A673 (cell line): ENCODE data around the gene PRR7.

Experiments
- EZH2 ChIP-seq: fragments of 200-600 bp; sonication (generic); IDR thresholded peaks from 2 replicates; pipeline ENCODE4 v1.6.1; 2017; ENCODE audit warnings: borderline replicate concordance, low read depth, mild to moderate bottlenecking, mixed read lengths, antibody characterized with exemption, low read length; ENCODE audit not compliant: poor library complexity, severe bottlenecking
- TF ChIP-seq, protein P1 (sequence below): fragments of 300-800, 200-600 bp; sonication (generic); conservative IDR thresholded peaks from 2 replicates; pipeline ENCODE4 v1.5.1; 2017; ENCODE audit warnings: low read depth, mild to moderate bottlenecking, antibody characterized with exemption, low read length, moderate library complexity, mixed read lengths

DNA sequence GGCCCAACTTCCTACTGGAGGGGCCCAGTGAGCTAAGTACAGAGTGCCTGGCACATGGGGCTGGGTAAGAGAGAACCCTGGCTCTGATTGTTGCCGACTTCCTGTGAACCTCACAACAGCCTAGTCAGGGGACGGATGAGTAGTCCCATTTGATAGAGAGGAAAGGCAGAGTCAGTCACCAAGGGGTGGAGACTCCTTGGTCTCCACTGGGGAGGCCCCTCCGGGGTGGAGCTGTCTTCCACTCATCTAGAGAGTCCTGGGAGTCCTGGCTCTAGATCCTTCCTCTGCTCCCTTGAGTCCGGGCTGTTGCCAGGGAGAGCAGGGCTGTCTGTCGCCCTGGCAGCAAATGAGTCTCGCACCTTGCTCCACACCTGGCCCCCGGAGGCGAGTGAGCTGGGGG, 12.2 kb upstream of the PRR7 start:
- TF ChIP-seq, protein P1, sequence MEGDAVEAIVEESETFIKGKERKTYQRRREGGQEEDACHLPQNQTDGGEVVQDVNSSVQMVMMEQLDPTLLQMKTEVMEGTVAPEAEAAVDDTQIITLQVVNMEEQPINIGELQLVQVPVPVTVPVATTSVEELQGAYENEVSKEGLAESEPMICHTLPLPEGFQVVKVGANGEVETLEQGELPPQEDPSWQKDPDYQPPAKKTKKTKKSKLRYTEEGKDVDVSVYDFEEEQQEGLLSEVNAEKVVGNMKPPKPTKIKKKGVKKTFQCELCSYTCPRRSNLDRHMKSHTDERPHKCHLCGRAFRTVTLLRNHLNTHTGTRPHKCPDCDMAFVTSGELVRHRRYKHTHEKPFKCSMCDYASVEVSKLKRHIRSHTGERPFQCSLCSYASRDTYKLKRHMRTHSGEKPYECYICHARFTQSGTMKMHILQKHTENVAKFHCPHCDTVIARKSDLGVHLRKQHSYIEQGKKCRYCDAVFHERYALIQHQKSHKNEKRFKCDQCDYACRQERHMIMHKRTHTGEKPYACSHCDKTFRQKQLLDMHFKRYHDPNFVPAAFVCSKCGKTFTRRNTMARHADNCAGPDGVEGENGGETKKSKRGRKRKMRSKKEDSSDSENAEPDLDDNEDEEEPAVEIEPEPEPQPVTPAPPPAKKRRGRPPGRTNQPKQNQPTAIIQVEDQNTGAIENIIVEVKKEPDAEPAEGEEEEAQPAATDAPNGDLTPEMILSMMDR = no peak
- no peak for TF ChIP-seq EZH2
